ENCODE data around the gene FDXR. TPM values are rescaled to one million over a fixed set of nuclear protein-coding genes. Genes with fewer than 3 reads are reported as not detected.

FDXR gene
- total RNA-seq, 1 experiment from 2014 or later: 29.7 TPM

DNA sequence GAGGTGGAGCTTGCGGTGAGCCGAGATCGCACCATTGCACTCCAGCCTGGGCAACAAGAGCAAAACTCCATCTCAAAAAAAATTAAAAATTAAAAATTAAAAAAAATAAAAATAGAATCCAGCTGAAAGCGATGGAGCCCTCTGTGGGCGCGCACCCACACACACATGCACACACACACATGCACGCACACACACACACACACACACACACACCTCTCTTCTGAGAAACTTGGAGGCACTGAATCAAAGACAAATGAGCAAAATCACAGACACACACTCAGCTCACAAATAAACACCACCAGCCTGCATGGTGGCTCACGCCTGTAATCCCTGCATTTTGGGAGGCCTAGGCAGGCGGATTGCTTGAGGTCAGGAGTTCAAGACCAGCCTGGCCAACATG, 30.2 kb upstream of the FDXR start:
- no TSS peak for BruUV-seq (replicated peaks)
- no peaks in the 10 kb centered on the region for H3K27me3 Mint-ChIP-seq (ENCODE audit: insufficient read depth, unreplicated experiment)
- DNase-seq (ENCODE audit: unreplicated experiment): no peak
- TF ChIP-seq, protein P1, sequence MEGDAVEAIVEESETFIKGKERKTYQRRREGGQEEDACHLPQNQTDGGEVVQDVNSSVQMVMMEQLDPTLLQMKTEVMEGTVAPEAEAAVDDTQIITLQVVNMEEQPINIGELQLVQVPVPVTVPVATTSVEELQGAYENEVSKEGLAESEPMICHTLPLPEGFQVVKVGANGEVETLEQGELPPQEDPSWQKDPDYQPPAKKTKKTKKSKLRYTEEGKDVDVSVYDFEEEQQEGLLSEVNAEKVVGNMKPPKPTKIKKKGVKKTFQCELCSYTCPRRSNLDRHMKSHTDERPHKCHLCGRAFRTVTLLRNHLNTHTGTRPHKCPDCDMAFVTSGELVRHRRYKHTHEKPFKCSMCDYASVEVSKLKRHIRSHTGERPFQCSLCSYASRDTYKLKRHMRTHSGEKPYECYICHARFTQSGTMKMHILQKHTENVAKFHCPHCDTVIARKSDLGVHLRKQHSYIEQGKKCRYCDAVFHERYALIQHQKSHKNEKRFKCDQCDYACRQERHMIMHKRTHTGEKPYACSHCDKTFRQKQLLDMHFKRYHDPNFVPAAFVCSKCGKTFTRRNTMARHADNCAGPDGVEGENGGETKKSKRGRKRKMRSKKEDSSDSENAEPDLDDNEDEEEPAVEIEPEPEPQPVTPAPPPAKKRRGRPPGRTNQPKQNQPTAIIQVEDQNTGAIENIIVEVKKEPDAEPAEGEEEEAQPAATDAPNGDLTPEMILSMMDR (IDR thresholded peaks at IDR 0.05; ENCODE audit: unreplicated experiment): no peak
- H3K9me3 Mint-ChIP-seq (ENCODE audit: unreplicated experiment): no peaks in the 10 kb centered on the region
- H3K36me3 Mint-ChIP-seq (ENCODE audit: insufficient read depth, unreplicated experiment): no peaks in the 10 kb centered on the region
- POLR2A ChIA-PET: no interaction called here
- H3K27ac Mint-ChIP-seq (ENCODE audit: low read depth, unreplicated experiment): no peak overlapping the region
- intact Hi-C loops (cut with micrococcal nuclease): no loop called here
- no peaks in the 10 kb centered on the region for H3K4me1 Mint-ChIP-seq (ENCODE audit: insufficient read depth, unreplicated experiment)
- CTCF ChIA-PET: no interaction called here
- H3K4me3 Mint-ChIP-seq (ENCODE audit: unreplicated experiment): no peak overlapping the region

GRCh38 chr17:74901353-74902135, 28.8 kb upstream of the FDXR start:
- Mint-ChIP-seq H3K9me3 (ENCODE audit: unreplicated experiment) (no peaks in the 10 kb centered on the region), H3K27ac (ENCODE audit: low read depth, unreplicated experiment) (no peak overlapping the region), H3K36me3 (ENCODE audit: insufficient read depth, unreplicated experiment) (no peaks in the 10 kb centered on the region), H3K27me3 (ENCODE audit: insufficient read depth, unreplicated experiment) (peaks cover 8% of the 10 kb centered on the region), H3K4me1 (ENCODE audit: insufficient read depth, unreplicated experiment) (no peaks in the 10 kb centered on the region), H3K4me3 (ENCODE audit: unreplicated experiment) (no peak overlapping the region)
- intact Hi-C loops (cut with micrococcal nuclease): no loop called here
- DNase-seq (ENCODE audit: unreplicated experiment): no peak
- TF ChIP-seq, protein P1 (IDR thresholded peaks at IDR 0.05; ENCODE audit: unreplicated experiment): no peak
- no TSS peak for BruUV-seq (replicated peaks)
- ChIA-PET POLR2A (no interaction called here), CTCF (interaction anchor here (0.5 to 0.6 kb wide), 2 partner anchors 72 to 79 kb away, joined by 3 read pairs; no protein-coding TSS in a partner anchor)

DNA sequence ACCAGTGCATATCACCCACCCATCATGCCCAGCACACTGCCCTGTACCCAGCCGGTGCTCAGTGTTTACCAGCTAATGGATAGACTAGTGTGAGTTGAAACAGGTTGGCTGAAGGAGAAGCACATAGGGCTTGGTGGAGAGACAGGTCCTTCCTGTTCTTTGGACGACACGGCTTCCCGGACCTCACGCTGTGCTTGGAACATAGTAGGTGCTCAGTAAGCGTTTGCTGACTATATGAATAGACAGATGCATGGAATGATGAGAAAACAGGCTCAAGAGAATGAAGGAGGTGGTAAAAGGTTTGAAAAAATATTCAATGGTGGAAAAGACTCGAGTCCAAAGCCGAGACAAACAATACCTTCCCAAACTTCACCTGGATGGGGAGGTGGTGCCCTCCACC, 27.4 kb upstream of the FDXR start:
- no peaks in the 10 kb centered on the region for H3K36me3 Mint-ChIP-seq (ENCODE audit: insufficient read depth, unreplicated experiment)
- H3K27ac Mint-ChIP-seq (ENCODE audit: low read depth, unreplicated experiment): no peak overlapping the region
- DNase-seq (ENCODE audit: unreplicated experiment): no peak
- H3K9me3 Mint-ChIP-seq (ENCODE audit: unreplicated experiment): no peaks in the 10 kb centered on the region
- no peak overlapping the region for H3K4me3 Mint-ChIP-seq (ENCODE audit: unreplicated experiment)
- H3K27me3 Mint-ChIP-seq (ENCODE audit: insufficient read depth, unreplicated experiment): peaks cover 21% of the 10 kb centered on the region
- BruUV-seq (replicated peaks): no TSS peak
- TF ChIP-seq, protein P1 (IDR thresholded peaks at IDR 0.05; ENCODE audit: unreplicated experiment): no peak
- H3K4me1 Mint-ChIP-seq (ENCODE audit: insufficient read depth, unreplicated experiment): no peaks in the 10 kb centered on the region
- intact Hi-C loops (cut with micrococcal nuclease): no loop called here
- CTCF ChIA-PET: no interaction called here
- POLR2A ChIA-PET: no interaction called here

DNA sequence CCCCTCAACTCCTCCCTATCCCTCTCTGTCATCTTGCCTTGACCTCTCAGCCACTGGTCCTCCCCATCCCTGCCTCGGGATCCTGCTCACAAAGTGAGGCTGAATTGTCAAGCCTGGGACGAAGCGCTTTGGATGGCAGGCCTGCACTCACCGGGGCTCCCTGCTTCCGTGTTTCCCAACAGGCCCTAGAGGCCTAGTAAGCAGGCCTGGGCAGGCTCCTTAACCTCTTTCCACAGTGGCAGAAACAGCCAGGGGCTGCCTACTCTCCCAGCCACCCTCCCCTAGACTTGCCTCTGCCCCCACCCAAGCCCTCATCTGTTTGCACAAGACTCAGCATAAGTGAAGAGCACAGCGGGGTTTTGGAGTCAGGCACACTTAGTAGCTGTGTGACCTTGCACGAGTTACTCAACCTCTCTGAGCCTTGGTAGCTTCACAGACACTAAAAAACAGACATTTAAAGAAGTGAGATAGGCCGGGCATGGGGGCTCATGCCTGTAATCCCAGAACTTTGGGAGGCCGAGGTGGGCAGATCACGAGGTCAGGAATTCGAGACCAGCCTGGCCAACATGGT, 25.7 kb upstream of the FDXR start:
- ChIA-PET CTCF (interaction anchor here (0.8 kb wide), 1 partner anchor 30 kb away, joined by 3 read pairs; no protein-coding TSS in a partner anchor), POLR2A (no interaction called here)
- intact Hi-C loops (cut with micrococcal nuclease): no loop called here
- H3K9me3 Mint-ChIP-seq (ENCODE audit: unreplicated experiment): no peaks in the 10 kb centered on the region
- no peaks in the 10 kb centered on the region for H3K4me1 Mint-ChIP-seq (ENCODE audit: insufficient read depth, unreplicated experiment)
- H3K27me3 Mint-ChIP-seq (ENCODE audit: insufficient read depth, unreplicated experiment): peaks cover 38% of the 10 kb centered on the region
- no TSS peak for BruUV-seq (replicated peaks)
- no peak for DNase-seq (ENCODE audit: unreplicated experiment)
- H3K4me3 Mint-ChIP-seq (ENCODE audit: unreplicated experiment): no peak overlapping the region
- TF ChIP-seq, protein P1 (IDR thresholded peaks at IDR 0.05; ENCODE audit: unreplicated experiment): no peak
- no peak overlapping the region for H3K27ac Mint-ChIP-seq (ENCODE audit: low read depth, unreplicated experiment)
- no peaks in the 10 kb centered on the region for H3K36me3 Mint-ChIP-seq (ENCODE audit: insufficient read depth, unreplicated experiment)

Measured in MCF 10A (cell line).